AG10803 (cell line): Measurements from ENCODE around the gene DDX51.

ENCODE experiments used
- DNase-seq: peaks from one replicate; pipeline ENCODE4 v3.0.0; 2010; ENCODE audit warnings: low read depth
- H3K4me3 ChIP-seq: 2 replicates; pipeline ENCODE4 v1.5.1; 2011; ENCODE audit warnings: mild to moderate bottlenecking, low read length, control low read depth
- TF ChIP-seq, protein P1 (sequence below): conservative IDR thresholded peaks from 2 replicates; pipeline ENCODE4 v1.5.1; 2011; ENCODE audit warnings: mild to moderate bottlenecking, low read length, control low read depth, inconsistent platforms

The DDX51 gene

DNA sequence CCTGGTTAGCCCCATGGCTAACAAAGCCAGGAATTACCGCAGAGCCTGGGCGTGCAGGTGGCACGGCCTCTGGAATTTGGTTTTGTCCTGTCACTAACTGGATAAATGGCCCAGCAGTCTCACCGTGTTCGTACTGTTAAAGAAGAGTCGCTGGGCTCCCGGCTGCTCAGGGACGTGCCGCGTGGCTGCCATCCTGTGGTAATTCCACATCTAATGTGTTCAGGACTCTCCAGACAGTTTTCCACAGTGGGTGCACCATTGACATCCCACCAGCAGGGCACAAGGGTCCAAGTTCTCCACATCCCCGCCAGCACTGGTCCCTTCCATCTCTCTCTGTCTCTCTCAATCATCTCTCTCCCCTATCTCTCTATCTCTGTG is 19.8 kb upstream of the DDX51 start:
- H3K4me3 ChIP-seq, result no peak overlapping the region
- TF ChIP-seq, protein P1, sequence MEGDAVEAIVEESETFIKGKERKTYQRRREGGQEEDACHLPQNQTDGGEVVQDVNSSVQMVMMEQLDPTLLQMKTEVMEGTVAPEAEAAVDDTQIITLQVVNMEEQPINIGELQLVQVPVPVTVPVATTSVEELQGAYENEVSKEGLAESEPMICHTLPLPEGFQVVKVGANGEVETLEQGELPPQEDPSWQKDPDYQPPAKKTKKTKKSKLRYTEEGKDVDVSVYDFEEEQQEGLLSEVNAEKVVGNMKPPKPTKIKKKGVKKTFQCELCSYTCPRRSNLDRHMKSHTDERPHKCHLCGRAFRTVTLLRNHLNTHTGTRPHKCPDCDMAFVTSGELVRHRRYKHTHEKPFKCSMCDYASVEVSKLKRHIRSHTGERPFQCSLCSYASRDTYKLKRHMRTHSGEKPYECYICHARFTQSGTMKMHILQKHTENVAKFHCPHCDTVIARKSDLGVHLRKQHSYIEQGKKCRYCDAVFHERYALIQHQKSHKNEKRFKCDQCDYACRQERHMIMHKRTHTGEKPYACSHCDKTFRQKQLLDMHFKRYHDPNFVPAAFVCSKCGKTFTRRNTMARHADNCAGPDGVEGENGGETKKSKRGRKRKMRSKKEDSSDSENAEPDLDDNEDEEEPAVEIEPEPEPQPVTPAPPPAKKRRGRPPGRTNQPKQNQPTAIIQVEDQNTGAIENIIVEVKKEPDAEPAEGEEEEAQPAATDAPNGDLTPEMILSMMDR, result peak; percentile 22; the same call in 1 of the 2 replicates
- no peak for DNase-seq

DNA sequence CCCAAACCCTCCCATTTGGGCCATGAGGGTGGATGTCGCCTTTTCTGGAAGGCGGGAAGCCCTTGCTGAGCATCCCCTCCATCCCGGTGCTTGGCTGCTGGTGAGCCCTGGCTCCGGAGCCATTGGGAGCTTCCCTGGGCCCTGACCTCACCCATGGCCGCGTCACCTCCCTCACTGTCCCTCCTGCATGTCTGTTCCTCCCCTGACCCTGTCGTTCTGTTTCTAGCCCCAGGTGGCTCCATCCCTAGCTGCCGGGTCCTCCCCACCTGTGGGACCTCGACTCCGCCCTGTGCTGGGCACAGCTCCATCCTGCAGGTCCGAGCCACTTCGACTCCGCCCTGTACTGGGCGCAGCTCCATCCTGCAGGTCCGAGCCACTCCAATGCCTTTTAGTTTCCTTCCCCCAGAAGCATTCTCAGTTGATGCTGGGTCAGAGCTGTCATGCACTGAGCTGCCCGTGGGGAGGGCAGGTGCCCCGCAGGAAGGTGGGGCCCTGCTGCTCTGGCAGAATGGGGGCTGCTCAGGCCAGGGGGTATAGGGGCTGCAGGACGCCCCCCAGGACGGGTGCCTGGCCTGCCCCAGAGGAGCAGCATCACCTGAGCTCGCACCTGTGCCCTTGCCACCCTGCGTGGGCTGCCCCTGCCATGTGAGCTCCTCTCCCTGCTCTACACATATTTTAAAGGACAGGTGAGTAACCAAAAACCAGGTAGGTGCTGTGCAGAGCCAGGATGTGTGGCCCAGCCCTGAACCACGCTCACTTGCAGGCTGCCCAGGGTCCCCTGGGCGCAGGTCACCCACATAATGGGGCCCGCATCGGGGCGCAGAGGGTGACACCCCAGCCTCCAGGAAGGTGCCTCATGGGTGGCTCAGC is 19.2 kb upstream of the DDX51 start:
- DNase-seq, result no peak
- H3K4me3 ChIP-seq, result peak overlapping the region; percentile 24
- TF ChIP-seq, protein P1, result no peak

DNA sequence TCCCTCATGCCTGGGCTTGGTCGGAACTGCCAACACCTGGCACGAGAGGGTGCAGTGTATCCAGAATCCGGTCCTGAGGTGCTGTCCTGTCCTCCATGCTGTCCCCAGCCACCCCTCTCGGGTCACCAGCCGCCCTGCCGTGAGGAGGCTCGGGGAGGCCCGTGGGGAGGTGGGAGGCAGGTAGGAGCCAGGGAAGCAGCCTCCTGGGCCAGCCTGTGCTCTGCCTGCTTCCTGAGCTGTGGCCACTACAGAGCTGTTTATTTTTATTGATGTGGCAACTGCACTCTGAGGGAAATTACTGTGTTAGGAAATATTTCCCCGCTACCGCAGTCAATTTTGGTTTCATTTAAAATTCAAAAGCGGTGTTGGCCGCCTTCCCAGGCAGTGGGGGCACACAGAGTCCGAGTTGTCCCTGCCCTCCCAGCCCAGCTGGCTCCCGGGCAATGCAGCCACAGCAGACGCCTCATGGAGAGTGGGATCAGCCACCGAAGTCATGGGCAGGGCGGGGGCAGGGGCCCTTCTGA is 18.5 kb upstream of the DDX51 start:
- TF ChIP-seq, protein P1, result no peak
- peak overlapping the region; percentile 24 for H3K4me3 ChIP-seq
- DNase-seq, result peak; percentile 86

DNA sequence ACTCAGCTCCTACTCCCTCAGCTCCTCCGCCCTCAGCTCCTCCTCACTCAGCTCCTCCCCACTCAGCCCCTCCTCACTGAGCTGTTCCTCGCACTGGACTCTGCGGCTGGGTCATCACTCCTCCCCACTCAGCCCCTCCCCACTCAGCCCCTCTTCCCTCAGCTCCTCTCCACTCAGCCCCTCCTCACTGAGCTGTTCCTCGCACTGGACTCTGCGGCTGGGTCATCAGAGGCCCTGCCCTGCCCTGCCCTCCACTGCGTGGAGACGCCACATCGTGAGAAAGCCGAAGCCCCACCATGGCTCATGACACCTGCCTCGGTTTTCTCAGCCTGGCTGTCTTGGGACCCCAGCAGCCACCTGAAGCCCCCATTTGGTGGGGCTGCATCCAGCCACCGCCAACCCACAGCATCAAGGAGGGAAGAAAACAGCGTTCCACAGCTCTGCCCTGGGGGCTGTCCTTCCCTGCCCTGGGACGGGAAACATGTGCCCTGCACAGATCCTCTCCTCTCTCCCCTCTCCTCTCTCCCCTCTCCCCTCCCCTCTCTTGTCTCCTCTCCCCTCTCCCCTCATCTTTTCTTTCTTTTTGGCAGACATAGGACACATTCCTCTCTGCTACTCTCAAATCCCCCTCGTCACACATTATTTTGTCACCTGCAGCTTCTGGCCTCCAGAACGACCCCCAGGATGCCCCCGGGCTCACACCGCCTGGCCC is 17.8 kb upstream of the DDX51 start:
- no peak for DNase-seq
- TF ChIP-seq, protein P1, result no peak
- H3K4me3 ChIP-seq, result no peak overlapping the region

DNA sequence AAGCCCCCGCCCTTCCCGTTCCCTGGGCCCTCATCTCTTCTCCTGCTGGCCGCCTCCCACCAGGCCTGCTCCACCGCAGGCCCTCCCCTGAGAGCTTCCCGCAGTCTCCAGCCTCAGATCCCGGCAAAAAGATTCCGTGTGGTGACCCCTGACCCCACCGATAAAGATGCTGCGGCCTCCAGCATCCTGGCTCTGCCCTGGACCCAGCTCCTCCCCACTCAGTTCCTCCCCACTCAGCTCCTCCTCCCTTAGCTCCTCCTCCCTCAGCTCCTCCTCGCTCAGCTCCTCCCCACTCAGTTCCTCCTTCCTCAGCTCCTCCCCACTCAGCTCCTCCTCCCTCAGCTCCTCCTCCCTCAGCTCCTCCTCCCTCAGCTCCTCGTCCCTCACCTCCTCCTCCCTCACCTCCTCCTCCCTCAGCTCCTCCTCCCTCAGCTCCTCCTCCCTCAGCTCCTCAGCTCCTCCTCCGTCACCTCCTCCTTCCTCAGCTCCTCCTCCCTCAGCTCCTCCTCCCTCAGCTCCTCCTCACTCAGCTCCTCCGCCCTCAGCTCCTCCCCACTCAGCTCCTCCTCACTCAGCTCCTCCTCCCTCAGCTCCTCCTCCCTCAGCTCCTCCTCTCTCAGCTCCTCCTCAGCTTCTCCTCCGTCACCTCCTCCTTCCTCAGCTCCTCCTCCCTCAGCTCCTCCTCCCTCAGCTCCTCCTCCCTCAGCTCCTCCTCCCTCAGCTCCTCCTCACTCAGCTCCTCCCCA is 17.1 kb upstream of the DDX51 start:
- peak; percentile 21 for DNase-seq
- TF ChIP-seq, protein P1, result no peak
- H3K4me3 ChIP-seq, result no peak overlapping the region

DNA sequence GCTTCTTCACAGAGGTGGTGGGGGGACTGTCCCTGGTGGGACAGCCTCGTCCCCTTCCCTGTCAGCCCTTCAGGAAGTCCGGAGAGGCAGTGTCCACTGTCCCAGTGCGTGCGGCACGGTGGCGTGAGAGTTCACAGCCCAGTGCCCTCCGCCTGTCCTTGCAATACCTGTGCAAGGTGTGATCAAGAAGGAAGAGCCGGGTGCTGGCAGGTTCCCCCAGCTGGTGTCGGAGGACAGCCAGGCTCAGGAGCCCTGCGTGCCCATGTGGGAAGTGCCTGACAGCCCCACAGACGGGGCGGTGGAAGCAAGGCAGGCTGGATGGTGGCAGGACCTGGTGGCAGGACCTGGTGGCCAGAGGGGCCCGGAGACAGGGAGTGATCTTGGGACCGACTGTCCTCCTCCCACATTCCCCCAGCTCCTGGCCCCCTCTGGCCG is 16.5 kb upstream of the DDX51 start:
- DNase-seq, result no peak
- H3K4me3 ChIP-seq, result no peak overlapping the region
- TF ChIP-seq, protein P1, result no peak
